GM19035 (cell line): ENCODE data around the gene NCAPD3.
"Not testable (repeated sequence)": the region's sequence is repeated elsewhere in the genome, so short reads cannot be mapped to it uniquely, and the experiment has no call there.

ENCODE experiments used
- ATAC-seq: cut with Tn5 transposase; IDR thresholded peaks from one replicate; pipeline ENCODE4 v1.9.1; 2021; ENCODE audit not compliant: unreplicated experiment

Gene NCAPD3

DNA sequence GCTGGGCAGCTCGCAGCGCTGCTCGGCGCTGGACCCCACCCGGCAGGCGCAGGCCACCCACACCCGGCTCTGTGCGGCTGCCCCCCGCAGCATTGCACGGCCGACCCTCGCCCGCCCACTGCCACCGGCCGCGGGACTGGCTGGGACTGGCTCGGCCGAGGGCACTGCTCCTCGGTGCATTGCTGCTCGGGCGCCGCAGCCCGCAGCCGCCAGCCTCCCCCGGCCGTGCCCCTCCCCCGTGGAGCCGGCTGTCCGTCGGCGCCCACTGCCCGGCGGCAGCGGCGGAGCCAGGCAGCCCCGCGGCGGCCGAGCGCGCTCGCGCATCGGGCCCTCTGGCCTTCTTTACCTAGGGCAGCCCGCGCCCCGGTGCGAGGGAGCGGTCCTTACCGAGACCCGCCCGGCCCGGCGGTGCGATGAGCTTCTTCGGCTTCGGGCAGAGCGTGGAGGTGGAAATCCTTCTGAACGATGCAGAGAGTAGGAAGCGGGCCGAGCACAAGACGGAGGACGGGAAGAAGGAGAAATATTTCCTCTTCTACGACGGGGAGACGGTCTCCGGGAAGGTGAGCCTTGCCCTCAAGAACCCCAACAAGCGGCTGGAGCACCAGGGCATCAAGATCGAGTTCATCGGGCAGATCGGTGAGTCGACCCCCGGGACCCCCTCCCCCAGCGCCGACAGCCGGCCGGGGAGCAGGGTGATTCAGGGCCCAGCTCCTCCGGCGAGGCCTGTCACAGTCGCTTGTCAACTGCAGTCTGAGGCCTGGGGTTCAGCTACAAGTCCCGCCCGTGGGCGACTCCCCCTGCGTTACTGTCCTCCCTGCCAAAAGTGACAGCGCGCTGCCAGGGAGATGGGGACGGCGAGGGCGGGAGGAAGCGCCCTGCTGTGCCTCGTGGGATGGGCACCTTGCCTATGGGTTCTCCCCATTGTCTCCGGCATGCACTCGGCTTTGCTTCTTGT, 1.2 kb upstream of the NCAPD3 start:
- peak; percentile 25 for ATAC-seq

- ATAC-seq = no peak
These were observed 646 bp downstream of the NCAPD3 start for GRCh38 chr11:134223121-134223520.

DNA sequence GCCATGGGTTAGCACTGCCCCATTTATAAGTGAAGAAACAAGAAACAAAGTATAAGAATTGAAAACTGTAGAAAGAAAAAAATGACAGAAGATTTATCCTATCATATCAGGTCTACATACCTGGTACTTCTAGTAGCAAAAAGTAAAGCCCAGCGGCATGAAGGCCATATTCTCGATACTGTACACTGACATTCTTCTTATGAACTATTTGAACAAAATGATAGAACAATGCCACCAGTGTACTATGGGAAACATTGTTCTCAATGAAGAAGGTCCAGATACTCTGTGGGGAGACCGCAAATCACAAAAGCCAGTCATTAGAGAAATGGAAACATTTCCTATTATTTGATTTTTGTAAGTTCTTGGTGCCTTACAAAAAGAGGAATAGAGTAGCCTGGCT, 7.0 kb downstream of the NCAPD3 start:
- ATAC-seq = no peak

DNA sequence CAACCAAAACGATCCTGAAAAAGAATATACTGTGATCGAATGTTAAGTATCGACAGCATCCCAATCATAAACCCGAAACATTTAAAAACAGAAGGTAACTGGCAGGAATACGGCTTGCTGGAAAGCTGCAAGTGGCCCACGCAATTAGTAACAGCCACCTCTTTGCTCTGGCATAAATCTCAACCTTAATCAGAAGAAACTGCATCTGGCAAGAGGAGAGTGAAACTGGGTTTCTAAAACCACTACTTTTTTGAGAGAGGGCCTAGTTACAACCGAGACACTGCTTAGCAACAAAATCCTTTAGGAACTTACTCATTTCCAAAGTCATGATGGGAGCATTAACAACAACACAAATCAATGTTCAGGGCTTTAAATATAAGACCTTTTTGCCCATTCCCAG, 7.9 kb downstream of the NCAPD3 start:
- ATAC-seq = no peak

DNA sequence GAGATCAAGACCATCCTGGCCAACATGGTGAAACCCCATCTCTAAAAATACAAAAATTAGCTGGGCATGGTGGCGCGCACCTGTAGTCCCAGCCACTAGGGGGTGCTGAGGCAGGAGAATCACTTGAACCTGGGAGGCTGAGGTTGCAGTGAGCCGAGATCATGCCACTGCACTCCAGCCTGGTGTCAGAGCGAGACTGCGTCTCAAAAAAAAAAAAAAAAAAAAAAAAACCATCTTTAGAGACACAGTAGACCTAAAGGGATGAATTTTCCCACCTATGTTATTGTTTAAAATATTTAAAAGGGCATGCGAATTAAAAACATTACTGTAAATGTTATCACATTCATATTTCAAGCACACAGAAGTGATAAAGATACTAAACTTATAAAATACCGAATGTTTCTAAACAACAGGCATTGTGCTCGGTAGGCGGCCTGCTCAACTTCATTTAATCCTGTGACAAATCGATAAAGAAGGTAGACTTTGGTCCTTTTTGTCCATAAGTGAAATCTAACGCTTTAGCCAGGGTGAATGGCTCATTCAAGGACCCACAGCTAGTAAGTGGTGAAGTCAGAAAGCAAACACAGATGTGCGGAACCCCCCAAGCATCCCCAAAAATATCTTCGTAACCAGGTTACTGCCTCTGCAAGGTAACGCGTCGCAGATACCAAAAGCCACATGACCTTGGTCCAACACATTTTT, 16.1 kb downstream of the NCAPD3 start:
- ATAC-seq = no peak

DNA sequence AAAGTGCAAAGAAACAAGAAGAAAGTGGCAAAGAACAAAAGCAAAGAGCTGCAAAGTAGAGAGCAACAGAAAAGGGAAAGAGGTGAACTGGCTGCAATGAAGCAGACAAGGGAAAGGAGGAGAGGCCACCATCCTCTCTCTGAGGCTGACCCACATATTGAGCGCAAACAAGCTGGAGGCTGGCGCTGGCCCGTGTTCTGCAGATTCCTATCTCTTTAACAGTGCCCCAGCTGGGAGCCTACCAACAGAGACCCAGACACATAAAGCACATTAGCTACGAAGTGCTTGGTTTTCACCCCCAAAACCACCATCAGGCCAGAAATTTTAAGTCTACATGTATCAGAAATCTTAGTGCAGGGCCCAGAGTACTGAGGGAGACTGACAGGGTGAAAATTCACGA, 17.6 kb downstream of the NCAPD3 start:
- no peak for ATAC-seq

DNA sequence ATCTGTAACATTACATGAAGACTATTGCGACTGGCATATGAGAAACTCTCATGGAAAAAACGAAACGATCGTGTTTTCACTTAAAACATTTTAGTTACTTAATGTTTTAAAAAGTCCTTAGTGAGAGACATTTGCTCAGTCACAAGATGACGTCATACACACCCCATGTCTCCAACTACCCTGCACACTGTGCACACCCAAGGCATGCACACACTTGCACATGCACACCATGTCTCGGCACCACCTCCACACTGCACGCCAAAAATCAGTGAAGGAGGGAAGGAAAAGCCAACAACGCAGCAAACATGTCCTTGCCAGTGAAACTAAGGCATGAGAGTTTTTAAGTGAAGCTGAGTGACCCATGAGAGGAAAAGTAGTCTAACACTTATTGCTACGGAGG, 18.0 kb downstream of the NCAPD3 start:
- ATAC-seq = no peak

GRCh38 chr11:134202661-134203060, 21.1 kb downstream of the NCAPD3 start:
- no peak for ATAC-seq

DNA sequence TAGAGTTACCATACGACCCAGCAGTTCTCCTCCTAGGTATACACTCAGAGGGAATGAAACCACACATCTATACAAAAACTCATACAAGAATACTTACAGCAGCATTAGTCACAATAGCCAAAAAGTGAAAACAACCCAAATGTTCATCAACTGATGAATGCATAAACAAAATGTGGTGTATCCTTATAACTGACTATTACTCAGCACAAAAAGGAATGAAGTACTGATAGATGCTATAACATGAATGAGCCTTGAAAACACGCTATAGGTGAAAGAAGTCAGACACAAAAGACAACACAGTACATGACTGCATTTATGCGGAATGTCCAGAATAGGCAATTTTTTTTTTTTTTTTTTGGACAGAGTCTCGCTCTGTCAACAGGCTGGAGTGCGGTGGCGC, 23.1 kb downstream of the NCAPD3 start:
- no peak for ATAC-seq

DNA sequence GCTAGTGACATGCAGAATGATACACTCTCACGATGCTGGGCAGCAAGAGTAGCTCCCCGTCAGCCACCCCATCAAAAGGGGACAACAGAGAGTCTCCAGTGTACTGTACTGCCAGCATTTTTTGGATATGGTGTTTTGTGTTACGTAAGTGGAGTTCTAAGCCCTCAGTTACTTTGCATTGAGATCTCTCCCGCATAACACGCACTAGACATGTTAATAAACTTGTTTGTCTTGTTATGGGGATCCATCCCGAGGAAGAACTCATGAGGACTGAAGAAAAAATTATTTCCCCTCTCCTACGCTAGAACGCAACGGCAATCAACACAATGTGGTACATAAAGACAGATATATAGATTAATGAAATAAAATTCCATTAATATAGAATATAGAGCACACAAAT, 24.2 kb downstream of the NCAPD3 start:
- no peak for ATAC-seq

DNA sequence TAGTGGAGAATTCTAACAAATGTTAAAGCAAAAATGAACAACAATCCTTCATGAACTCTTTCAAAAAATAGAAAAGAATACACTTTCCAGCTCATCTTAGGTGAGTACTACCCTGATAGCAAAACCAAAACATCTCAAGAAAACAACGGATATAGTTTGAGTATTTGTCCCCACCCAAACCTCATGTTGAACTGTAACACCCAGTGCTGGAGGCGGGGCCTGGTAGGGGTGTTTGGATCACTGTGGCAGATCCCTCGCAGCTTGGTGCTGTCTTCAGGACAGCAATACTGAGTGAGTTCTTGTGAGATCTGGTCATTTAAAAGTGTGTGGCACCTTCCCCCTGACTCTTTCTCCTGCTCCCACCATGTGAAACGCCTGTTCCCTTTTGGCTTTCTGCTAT, 27.0 kb downstream of the NCAPD3 start:
- no peak for ATAC-seq

DNA sequence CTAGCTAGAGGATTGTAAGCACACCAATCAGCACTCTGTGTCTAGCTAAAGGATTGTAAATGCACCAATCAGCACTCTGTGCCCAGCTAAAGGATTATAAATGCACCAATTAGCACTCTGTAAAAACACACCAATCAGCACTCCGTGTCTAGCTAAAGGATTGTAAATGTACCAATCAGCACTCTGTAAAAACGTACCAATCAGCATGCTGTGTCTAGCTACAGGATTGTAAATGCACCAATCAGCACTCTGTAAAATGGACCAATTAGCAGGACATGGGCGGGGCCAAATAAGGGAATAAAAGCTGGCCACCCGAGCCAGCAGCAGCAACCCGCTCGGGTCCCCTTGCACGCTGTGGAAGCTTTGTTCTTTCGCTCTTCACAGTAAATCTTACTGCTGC, 35.7 kb downstream of the NCAPD3 start:
- not testable (repeated sequence) for ATAC-seq

DNA sequence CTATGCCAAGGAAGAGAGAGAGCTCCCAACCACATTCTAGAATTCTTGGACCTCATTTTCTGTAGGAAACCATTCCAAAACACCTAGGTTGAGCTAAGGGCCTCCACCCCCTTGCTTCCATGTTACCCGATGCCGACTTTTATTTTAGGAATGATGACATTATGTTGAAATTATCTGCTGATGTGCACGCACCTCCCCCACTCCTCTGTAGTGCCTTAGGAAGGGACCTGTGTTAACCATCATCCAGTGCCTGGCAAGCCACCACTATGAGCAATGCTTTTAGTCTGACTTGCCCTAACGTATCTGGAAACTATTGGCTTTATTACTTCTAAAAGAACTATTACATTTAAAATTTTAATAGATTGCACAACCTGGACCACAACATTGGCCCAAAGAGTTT, 42.1 kb downstream of the NCAPD3 start:
- ATAC-seq = no peak

DNA sequence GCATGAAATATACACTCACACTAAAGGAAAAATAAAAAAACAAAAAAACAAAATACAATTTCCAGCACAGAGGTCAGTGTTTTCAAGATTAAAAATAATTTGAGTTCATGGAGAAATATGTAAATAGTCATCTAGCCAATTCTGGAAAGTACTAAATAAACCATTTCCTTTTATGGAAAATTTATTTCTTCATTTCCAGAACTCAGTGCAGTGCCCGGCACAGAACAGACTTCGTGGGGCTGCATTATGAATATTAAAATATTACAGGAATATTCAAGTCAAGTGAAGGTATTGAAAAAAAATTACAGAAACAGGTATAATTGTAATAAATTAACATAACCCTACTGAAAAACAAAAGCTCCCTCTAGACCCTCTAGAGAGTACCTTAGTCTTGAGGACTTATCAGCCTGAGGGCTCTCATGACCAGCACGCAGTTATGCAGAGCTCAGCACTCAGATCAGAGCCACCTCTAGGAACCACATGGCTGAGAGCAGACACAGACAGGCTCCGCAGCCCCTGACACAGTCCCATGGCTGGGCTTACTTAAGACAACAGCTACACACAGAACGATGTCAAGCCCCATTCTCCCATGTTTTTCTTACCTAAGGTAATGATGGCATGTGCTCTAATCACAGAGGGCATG, 45.6 kb downstream of the NCAPD3 start:
- no peak for ATAC-seq

DNA sequence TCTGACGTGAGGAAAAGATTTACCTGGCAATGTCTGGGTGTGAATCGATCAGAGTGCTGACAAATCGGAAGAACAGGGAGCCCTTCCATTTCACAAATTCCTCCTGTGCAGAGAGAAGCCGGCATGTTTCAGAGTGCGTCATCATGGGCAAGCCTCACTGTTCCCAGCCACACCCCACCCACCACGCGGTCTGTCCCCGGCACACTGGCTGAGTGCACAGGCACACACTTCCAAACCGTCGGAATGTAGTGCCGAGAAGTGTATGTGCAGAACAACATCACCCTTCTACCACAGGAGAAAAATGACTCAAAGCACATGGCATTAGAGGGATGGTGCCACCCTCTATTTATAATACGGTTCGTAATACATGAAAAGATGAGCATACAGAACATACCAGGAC, 47.5 kb downstream of the NCAPD3 start:
- no peak for ATAC-seq

GRCh38 chr11:134173296-134173695, 50.5 kb downstream of the NCAPD3 start:
- no peak for ATAC-seq

- ATAC-seq = no peak
These were observed 51.8 kb downstream of the NCAPD3 start for GRCh38 chr11:134171951-134172350.

GRCh38 chr11:134170919-134171281, 52.9 kb downstream of the NCAPD3 start:
- no peak for ATAC-seq

- no peak for ATAC-seq
These were observed 53.4 kb downstream of the NCAPD3 start for GRCh38 chr11:134170177-134170918.

- ATAC-seq = no peak
These were observed 59.0 kb downstream of the NCAPD3 start for GRCh38 chr11:134164490-134165370.
